Right lobe of liver (tissue), 4 donors: Measurements from ENCODE around the gene NELL2.

ENCODE experiments used
- CTCF ChIP-seq, 4 donors: fragments of 200-600 bp in 3 of 4; fragments of 450-650 bp in 1 of 4; IDR thresholded peaks; one replicate each; pipeline versions ENCODE4 v1.5.1 to v1.8.0; 2016 to 2022; ENCODE audit warnings: antibody characterized with exemption in 4 of 4, mild to moderate bottlenecking in 2 of 4
- POLR2A ChIP-seq: fragments of 450-650 bp; IDR thresholded peaks from one replicate; pipeline ENCODE4 v1.6.1; 2017; ENCODE audit warnings: antibody characterized with exemption, mild to moderate bottlenecking
- donor health status: DM: no; HTN: no; CAD: no.
- donor health status: DM: no; HTN: no; CAD: no.
- donor health status: DM: no; HTN: yes; CAD: no.

- no peak for TF ChIP-seq CTCF (IDR thresholded peaks at IDR 0.05)
- TF ChIP-seq POLR2A: no peak
These were observed 220.3 kb downstream of the NELL2 start for GRCh38 chr12:44655846-44656245.
